ENCODE results near the gene DPH2. TPM values are rescaled to one million over a fixed set of nuclear protein-coding genes. Genes with fewer than 3 reads are reported as not detected.

The DPH2 gene
- total RNA-seq, 1 experiment from 2014 or later: 57.5 TPM

DNA sequence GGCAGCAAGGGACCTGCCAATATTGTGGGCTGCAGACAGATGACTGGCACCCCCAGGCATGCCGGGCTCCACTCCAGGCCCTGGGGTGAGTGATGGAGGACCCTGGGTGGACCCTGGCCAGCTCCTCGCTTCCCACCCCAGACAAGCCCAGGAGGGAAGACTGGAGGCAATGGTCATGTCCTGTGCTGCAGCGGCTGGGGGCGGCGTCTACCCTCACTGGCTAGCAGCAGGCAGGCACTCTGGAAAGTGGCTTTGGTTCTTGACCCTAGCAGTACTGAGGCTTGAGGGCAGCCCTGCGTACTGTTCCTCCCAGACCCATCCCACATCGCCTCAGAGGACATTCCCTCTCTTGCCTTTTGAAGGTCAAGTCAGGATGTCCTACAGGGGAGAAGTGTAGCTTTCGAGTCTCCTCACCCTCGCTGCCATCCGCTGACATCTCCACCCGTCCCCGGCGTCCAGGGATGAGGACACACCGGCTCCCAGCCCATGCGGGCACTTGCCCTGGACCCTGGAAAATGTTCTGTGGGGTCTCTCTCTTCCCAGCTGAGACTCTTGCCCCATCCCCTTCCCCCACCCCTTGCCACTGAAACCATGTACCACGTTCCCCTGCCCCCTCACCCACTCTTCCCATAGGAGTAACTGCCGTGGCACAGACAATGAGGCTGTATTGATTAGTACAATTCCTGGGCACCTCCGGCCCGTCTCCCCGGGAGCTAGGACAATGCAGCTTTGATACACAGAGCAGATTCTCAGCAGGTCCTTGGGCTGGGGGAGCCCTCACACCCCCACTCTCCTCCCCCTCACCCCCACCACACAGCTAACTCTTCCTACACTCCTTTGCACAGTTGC is 46.5 kb downstream of the DPH2 start (continued):
- TF ChIP-seq, protein P1, sequence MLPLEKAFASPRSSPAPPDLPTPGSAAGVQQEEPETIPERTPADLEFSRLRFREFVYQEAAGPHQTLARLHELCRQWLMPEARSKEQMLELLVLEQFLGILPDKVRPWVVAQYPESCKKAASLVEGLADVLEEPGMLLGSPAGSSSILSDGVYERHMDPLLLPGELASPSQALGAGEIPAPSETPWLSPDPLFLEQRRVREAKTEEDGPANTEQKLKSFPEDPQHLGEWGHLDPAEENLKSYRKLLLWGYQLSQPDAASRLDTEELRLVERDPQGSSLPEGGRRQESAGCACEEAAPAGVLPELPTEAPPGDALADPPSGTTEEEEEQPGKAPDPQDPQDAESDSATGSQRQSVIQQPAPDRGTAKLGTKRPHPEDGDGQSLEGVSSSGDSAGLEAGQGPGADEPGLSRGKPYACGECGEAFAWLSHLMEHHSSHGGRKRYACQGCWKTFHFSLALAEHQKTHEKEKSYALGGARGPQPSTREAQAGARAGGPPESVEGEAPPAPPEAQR (CRISPR knock-in tag; IDR thresholded peaks at IDR 0.05): no peak
- TF ChIP-seq NR3C1 (CRISPR knock-in tag; conservative IDR thresholded peaks at IDR 0.05; ENCODE audit: low read depth) (no peak), ZBTB43 (CRISPR knock-in tag; IDR thresholded peaks at IDR 0.05) (no peak), SMAD3 (CRISPR knock-in tag; IDR thresholded peaks at IDR 0.05; ENCODE audit: borderline replicate concordance) (no peak), OVOL2 (CRISPR knock-in tag; IDR thresholded peaks at IDR 0.05; ENCODE audit: borderline replicate concordance) (no peak), ARID4B (CRISPR knock-in tag; IDR thresholded peaks at IDR 0.05; ENCODE audit: borderline replicate concordance) (no peak)
- TF ChIP-seq, protein P2, sequence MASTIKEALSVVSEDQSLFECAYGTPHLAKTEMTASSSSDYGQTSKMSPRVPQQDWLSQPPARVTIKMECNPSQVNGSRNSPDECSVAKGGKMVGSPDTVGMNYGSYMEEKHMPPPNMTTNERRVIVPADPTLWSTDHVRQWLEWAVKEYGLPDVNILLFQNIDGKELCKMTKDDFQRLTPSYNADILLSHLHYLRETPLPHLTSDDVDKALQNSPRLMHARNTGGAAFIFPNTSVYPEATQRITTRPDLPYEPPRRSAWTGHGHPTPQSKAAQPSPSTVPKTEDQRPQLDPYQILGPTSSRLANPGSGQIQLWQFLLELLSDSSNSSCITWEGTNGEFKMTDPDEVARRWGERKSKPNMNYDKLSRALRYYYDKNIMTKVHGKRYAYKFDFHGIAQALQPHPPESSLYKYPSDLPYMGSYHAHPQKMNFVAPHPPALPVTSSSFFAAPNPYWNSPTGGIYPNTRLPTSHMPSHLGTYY (CRISPR knock-in tag; IDR thresholded peaks at IDR 0.05): no peak
- TF ChIP-seq, protein P3, sequence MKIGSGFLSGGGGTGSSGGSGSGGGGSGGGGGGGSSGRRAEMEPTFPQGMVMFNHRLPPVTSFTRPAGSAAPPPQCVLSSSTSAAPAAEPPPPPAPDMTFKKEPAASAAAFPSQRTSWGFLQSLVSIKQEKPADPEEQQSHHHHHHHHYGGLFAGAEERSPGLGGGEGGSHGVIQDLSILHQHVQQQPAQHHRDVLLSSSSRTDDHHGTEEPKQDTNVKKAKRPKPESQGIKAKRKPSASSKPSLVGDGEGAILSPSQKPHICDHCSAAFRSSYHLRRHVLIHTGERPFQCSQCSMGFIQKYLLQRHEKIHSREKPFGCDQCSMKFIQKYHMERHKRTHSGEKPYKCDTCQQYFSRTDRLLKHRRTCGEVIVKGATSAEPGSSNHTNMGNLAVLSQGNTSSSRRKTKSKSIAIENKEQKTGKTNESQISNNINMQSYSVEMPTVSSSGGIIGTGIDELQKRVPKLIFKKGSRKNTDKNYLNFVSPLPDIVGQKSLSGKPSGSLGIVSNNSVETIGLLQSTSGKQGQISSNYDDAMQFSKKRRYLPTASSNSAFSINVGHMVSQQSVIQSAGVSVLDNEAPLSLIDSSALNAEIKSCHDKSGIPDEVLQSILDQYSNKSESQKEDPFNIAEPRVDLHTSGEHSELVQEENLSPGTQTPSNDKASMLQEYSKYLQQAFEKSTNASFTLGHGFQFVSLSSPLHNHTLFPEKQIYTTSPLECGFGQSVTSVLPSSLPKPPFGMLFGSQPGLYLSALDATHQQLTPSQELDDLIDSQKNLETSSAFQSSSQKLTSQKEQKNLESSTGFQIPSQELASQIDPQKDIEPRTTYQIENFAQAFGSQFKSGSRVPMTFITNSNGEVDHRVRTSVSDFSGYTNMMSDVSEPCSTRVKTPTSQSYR (CRISPR knock-in tag; IDR thresholded peaks at IDR 0.05): no peak

- Mint-ChIP-seq H3K27ac (no peak overlapping the region), H3K36me3 (no peaks in the 10 kb centered on the region), H3K27me3 (ENCODE audit: low read depth) (no peaks in the 10 kb centered on the region), H3K9me3 (no peaks in the 10 kb centered on the region), H3K4me1 (peaks cover under 1% of the 10 kb centered on the region; the same call in 1 of the 2 replicates), H3K4me3 (no peak overlapping the region)
- ChIA-PET POLR2A (interaction anchor here (0.6 to 1.1 kb wide), 2 partner anchors 13 to 28 kb away, joined by 3 read pairs; no protein-coding TSS in a partner anchor), CTCF (interaction anchor here (0.7 to 4.3 kb wide), 4 partner anchors 11 to 18 kb away, joined by 3 to 35 read pairs (median 4); partner anchors contain the start of gene SLC6A9)
- no peak for DNase-seq (ENCODE audit: low spot score)
- ATAC-seq: no peak
- no peak for TF ChIP-seq ZMAT4 (CRISPR knock-in tag; IDR thresholded peaks at IDR 0.05)
- no peak for TF ChIP-seq FOXP1 (CRISPR knock-in tag; IDR thresholded peaks at IDR 0.05; ENCODE audit: borderline replicate concordance)
- TF ChIP-seq, protein P4, sequence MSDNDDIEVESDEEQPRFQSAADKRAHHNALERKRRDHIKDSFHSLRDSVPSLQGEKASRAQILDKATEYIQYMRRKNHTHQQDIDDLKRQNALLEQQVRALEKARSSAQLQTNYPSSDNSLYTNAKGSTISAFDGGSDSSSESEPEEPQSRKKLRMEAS (CRISPR knock-in tag; IDR thresholded peaks at IDR 0.05): no peak
- TF ChIP-seq FOXP4 (CRISPR knock-in tag; IDR thresholded peaks at IDR 0.05): no peak
- no peak for TF ChIP-seq MLX (CRISPR knock-in tag; IDR thresholded peaks at IDR 0.05)
- no peak for TF ChIP-seq KAT7 (CRISPR knock-in tag; IDR thresholded peaks at IDR 0.05; ENCODE audit: borderline replicate concordance)
- TF ChIP-seq NR2C2 (CRISPR knock-in tag; IDR thresholded peaks at IDR 0.05): no peak
- no peak for TF ChIP-seq EMX1 (CRISPR knock-in tag; IDR thresholded peaks at IDR 0.05)
- TF ChIP-seq FOXJ3 (CRISPR knock-in tag; IDR thresholded peaks at IDR 0.05; ENCODE audit: borderline replicate concordance): no peak
- TF ChIP-seq ETV6 (CRISPR knock-in tag; IDR thresholded peaks at IDR 0.05): no peak
- TF ChIP-seq ZNF219 (CRISPR knock-in tag; IDR thresholded peaks at IDR 0.05; ENCODE audit: borderline replicate concordance): no peak
- TF ChIP-seq NR3C1 (CRISPR knock-in tag; conservative IDR thresholded peaks at IDR 0.05; ENCODE audit: low read depth): no peak
Observed at GRCh38 chr1:44016890-44017400, 47.1 kb downstream of the DPH2 start.

Data from WTC11 (cell line).